HT-29 (cell line): Measurements from ENCODE around the gene LRRC74B. TPM values are rescaled to one million over a fixed set of nuclear protein-coding genes. Genes with fewer than 3 reads are reported as not detected.
A peak's percentile ranks its signal among the peaks of the same experiment; 100 is the strongest.

Experiments used
- DNase-seq: peaks from one replicate; pipeline ENCODE4 v3.0.0-alpha.2; 2015; ENCODE audit warnings: low spot score
- small RNA-seq: library from RNA; depleted of rRNA; stranded (forward); fragments of <200 nt; gene quantifications from one replicate; pipeline ENCODE3, GENCODE V24; 2014
- total RNA-seq: library from RNA; depleted of rRNA; stranded (reverse); fragments of >200 nt; shearing (Covaris generic); gene quantifications from 2 replicates; pipeline ENCODE4 v1.2.3, GENCODE V29; 2014; rRNA removed

Gene LRRC74B
- total RNA-seq, 1 experiment from 2014 or later, result not detected

DNA sequence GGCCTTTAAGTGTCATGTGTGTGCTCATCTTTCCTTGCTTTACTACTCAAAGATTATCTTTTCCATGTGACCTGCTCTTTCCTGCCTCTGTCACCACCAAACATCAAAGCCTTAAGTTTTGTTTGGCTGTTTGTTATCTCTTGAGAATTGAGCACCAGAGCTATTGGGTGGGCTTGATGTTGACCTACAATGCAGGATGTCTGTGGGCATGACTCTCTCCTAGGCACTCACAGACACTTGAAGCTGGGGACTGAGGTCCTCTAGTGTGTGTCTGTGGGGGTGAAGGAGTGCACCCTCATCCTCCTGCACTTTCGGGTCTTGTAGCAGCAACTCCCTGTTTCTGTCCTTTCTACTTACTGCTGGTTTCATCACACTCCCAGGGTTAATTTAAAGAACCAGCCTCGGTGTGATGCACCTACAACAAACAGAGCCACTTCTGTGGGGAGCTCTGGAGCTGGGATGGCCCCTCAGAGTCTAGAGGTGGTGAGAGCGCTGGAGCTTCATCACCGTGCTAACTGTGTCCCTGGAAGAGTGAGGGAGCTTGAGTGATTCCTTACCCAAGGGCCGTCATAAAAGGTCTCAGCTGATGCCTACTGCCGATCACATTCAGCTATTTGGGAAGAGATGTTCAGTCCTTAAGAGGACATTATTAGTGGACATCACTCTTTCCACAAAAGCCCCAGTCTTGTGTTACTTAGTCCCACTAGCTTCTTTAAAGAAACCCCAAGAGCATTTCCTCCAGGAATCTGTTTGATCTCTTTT lies 56.3 kb downstream of the LRRC74B start:
- DNase-seq, result no peak

- DNase-seq, result peak; percentile 67
These were observed 57.0 kb downstream of the LRRC74B start for GRCh38 chr22:21102659-21103267.

- DNase-seq, result no peak
These were observed 57.9 kb downstream of the LRRC74B start for GRCh38 chr22:21103633-21104032.

DNA sequence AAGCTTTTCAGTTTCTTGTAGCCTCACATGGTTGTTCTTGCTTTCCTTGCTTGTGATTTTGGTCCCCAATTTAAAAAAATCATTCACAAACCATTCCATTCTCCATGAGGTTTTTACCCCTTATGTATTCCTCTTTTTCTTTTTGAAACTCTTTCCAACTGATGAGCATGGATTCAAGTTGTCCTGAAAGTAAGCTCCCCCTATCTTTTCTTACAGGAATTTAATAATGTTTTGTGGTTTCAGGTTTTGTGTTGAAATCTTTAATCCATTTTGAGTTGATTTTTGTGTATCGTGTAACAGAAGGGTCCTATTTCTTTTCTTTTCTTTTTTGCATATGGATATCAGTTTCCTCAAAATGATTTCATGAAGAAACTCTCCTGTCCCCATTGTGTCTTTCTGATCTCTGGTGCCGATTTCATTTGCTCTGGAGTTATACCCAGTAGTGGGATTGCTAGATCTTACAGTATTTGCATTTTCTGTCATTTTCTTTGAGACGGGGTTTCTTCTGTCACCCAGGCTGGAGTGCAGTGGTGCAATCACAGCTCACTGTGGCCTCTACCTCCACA lies 58.5 kb downstream of the LRRC74B start:
- no peak for DNase-seq

DNA sequence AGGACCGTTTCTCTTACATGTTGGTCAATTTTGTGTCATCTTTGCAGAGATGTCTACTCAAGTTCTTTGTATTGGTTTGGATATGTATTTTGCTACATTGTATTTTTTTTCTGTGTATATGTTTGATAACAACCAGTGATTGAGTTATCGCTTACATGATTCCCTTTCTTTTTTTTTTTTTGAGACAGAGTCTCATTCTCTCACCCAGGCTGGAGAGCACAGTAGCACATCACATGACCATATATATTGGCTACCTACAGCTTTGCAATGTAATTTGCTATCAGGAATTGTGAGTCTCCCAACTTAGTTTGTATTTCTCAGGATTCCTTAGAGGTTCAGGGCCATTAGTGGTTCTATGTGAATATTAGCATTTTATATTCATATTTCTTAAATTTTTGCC lies 59.5 kb downstream of the LRRC74B start:
- DNase-seq, result no peak

DNA sequence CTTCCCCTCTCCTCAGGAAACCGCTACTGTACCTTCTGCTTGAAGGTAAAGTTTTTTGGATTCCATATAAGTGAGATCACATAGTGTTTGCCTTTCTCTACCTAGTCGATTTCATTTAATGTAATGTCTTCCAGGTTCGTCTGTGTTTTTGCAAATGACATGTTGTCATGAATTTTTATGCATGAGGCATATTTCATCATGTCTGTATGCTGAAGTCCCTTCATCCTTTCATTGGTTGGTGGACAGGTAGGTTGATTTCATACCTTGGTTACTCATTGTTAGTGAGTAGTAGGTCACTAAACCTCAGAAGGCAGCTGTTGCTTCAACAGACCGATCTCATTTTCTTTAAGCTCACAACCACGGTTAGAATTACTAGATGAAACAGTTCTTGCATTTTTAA lies 60.3 kb downstream of the LRRC74B start:
- no peak for DNase-seq

DNA sequence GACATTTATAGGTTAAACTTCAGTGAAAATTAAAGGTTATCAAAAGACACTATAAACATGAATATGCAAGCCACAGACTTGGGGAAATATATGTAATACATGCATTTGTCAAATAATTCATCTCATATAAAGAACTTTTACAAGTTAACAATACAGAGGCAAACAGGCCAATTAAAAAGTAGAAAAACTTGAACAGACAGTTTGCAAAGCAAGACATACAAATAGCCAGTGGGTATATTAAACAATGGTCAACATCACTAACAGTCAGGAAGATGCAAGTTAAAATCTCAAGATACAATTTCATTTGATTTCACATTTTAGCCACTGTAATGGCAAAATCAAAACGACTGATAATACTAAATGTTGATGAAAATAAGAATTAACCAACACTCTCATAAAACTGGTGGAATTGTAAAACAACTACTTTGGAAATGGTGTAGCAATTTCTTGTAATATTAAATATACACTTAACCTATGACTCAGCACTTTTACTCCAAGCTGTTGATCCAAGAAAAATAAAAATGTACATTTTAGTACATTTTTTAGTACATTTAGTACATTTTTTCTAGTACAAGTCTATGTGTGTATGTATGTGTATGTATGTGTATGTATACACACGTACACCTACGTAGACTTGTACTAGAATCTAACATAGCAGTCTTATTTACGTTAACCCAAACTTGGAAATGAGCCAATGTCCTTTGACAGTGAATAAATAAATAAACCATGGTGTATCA lies 62.8 kb downstream of the LRRC74B start:
- DNase-seq, result no peak

Small RNAs within 50 kb of the gene (small RNA-seq; reads per million reads assigned to genes)
- gene MIR649, result not detected

Other genes starting within 250 kb of the LRRC74B start
- 69.9 and 127 TPM in 2 replicates for gene PI4KA, start 187.1 kb upstream of the LRRC74B start, total RNA-seq
- 23.5 and 26.9 TPM in 2 replicates for gene SNAP29, start 186.9 kb upstream of the LRRC74B start, total RNA-seq
- gene CRKL, start 128.5 kb upstream of the LRRC74B start, total RNA-seq, result 74.9 and 77.2 TPM in 2 replicates
- gene AIFM3, start 78.7 kb upstream of the LRRC74B start, total RNA-seq, result 30.9 and 41.7 TPM in 2 replicates
- gene LZTR1, start 63.6 kb upstream of the LRRC74B start, total RNA-seq, result 27.5 and 35.1 TPM in 2 replicates
- 60.1 and 75.4 TPM in 2 replicates for gene THAP7, start 43.8 kb upstream of the LRRC74B start, total RNA-seq
- 1.0 and 1.5 TPM in 2 replicates for gene P2RX6, start 30.8 kb upstream of the LRRC74B start, total RNA-seq
- not detected in 2 replicates for gene SLC7A4, start 13.4 kb upstream of the LRRC74B start, total RNA-seq